Measurements from ENCODE around the gene SCYL1. TPM values are rescaled to one million over a fixed set of nuclear protein-coding genes. Genes with fewer than 3 reads are reported as not detected.
A peak's percentile ranks its signal among the peaks of the same experiment; 100 is the strongest.
"Not testable (repeated sequence)": the region's sequence is repeated elsewhere in the genome, so short reads cannot be mapped to it uniquely, and the experiment has no call there.

The SCYL1 gene
- total RNA-seq, 1 donor from 2014 or later: 36.7 TPM

DNA sequence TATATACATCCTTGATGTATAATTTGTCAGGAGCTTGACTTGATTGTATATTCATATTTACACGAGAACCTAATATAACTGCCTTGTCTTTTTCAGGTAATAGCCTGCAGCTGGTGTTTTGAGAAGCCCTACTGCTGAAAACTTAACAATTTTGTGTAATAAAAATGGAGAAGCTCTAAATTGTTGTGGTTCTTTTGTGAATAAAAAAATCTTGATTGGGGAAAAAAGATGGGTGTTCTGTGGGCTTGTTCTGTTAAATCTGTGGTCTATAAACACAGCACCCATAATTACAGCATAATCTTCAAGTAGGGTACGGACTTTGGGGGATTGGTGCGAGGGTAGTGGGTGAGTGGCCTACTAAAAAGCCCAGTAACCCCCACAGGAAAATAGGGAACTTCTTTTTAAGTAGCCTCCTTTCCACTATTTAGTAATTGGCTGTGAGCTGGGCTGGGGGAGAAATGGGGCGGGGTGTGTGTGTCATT lies 18.6 kb upstream of the SCYL1 start:
- ATAC-seq: no peak

DNA sequence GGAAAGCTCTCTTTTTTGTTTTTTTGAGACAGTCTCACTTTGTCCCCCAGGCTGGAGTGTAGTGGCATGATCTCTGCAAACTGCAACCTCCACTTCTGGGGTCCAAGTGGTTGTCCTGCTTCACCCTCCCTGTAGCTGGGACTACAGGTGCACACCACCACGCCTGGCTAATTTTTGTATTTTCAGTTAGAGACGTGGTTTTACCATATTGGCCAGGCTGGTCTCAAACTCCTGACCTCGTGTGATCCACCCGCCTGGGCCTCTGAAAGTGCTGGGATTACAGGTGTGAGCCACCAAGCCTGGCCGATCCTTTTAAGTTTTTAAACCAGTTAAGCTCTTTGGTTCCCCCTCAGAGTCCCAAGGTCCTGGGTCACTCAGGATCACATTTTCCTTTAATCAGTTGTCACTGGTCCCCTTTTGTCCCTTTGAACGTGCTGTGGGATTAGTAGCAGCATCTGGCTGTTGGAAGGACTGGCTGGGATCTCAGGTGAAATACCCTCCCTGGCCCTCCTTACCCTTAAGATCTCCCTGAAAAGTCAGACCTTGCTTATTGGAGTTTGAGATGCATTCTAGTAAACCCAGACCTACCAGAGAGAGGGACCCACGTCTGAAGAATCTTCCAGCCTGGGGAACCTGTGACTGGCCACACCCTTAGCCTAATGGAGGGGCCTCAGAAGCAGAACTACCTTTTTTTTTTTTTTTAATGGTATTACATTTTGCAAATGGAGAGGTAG lies 17.9 kb upstream of the SCYL1 start:
- ATAC-seq: peak; percentile 41

DNA sequence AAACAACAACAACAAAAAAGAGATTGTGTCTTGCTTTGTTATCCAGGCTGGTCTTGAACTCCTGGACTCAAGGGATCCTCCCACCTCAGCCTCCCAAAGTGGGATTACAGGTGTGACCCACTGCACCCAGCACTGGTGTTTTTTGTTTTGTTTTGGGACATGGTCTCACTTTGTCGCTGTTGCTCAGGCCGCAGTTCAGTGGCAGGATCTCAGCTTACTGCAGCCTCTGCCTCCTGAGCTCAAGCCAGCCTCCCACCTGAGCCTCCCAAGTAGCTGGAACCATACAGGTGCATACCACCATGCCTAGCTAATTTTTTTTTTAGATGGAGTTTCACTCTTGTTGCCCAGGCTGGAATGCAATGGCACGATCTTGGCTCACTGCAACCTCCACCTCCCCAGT lies 12.6 kb upstream of the SCYL1 start:
- not testable (repeated sequence) for ATAC-seq

DNA sequence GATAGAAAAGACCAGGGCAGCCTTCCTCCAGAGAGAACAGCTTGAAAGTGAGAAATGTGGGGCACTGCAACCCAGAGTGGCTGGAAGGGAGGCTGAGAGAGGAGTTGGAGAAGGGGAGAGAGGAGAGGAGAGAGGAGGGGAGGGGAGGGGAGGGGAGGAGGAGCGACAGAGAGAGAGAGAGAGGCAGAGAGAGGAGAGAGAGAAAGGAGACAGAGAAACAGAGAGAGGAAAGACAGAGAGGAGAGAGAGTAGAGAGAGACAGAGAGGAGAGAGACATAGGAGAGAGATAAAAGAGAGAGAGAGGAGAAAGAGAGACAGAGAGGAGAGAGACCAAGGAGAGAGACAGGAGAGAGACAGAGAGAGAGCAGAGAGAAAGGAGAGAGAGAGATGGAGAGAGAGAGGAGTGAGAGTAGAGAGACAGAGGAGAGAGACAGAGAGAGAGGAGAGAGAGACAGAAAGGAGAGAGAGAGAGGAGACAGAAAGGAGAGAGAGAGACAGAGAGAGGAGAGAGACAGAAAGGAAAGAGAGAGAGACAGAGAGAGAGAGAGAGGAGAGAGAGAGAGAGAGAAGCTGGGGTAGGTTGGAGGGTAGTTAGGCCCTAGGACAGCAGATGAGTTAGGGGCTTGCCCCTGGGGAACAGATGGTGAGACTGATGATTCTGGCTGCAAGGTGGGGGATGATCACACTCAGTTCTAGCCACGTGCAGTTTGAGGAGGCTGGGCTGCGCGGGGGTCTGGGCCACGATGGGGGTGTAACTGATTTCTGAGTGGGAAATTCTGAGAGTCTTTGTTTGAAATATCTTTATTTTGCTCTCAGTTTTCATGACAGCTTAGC lies 8.5 kb upstream of the SCYL1 start:
- peak; percentile 12 for ATAC-seq

DNA sequence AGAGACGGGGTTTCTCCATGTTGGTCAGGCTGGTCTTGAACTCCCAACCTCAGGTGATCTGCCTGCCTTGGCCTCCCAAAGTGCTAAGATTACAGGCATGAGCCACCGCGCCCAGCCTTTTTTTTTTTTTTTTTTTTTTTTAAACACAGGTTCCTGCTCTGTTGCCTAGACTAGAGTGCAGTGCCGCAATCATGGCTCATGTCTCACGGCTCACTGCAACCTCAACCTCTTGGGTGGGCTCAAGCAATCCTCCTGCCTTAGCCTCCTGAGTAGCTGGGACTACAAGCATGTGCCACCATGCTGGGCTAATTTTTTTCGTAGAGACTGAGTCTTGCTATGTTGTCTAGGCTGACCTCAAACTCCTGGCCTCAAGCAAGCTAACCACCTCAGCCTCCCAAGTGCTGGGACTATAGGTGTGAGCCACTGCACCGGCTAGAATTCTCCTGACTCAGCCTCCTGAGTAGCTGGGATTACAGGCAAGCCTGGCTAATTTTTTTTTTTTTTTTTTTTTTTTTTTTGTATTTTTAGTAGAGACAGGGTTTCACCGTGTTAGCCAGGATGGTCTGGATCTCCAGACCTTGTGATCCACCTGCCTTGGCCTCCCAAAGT lies 5.8 kb upstream of the SCYL1 start:
- ATAC-seq: peak; percentile 6

DNA sequence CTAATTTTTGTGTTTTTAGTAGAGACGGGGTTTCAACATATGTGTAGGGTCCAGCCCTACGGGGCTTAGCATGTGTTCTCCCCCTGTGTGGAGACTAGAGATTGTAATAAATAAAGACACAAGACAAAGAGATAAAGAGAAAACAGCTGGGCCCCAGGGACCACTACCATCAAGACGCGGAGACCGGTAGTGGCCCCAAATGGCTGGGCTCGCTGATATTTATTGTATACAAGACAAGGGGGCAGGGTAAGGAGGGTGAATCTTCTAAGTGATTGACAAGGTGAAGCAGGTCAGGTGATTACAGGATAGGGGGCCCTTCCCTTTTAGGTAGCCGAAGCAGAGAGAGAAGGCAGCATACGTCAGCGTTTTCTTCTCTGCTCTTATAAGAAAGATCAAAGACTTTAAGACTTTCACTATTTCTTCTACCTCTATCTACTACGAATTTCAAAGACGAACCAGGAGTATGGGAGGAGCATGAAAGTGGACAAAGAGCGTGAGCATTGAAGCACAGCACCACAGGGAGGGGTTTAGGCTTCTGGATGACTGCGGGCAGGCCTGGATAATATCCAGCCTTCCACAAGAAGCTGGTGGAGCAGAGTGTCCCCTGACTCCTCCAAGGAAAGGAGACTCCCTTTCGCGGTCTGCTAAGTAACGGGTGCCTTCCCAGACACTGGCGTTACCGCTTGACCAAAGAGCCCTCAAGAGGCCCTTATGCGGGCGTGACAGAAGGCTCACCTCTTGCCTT lies 2.9 kb upstream of the SCYL1 start:
- not testable (repeated sequence) for ATAC-seq

DNA sequence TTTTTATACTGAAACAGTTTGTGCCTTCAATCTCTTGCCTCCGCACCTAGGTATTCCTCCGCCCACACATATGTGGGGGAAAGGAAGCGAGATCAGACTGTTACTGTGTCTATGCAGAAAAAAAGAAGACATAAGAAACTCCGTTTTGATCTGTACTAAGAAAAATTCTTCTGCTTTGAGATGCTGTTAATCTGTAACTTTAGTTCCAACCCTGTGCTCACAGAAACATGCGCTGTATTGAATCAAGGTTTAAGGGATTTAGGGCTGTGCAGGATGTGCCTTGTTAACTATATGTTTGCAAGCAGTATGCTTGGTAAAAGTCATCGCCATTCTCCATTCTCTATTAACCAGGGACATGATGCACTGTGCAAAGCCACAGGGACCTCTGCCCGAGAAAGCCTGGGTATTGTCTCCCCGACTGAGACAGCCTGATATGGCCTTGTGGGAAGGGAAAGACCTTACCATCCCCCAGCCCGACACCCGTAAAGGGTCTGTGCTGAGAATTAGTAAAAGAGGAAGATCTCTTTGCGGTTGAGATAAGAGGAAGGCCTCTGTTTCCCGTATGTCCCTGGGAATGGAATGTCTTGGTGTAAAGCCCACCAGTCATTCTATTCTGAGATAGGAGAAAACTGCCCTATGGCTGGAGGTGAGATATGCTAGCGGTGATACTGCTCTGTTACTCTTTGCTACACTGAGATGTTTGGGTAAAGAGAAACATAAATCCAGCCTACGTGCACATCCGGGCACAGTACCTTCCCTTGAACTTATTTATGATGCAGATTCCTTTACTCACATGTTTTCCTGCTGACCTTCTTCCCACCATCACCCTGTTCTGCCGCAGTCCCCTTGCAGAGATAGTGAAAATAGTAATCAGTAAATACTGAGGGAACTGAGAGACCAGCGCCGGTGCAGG lies 1.9 kb upstream of the SCYL1 start:
- ATAC-seq: not testable (repeated sequence)

DNA sequence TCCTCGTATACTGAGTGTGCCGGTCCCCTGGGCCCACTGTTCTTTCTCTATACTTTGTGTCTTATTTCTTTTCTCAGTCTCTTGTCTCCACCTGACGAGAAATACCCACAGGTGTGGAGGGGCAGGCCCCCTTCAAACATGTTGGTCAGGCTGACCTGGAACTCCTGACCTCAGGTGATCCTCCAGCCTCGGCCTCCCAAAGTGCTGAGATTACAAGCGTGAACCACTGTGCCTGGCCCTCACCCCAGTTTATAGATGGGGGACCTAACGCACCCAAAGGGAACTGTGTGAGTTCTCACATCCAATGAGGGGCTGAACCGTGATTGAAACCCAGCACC lies 1.3 kb upstream of the SCYL1 start:
- not testable (repeated sequence) for ATAC-seq

DNA sequence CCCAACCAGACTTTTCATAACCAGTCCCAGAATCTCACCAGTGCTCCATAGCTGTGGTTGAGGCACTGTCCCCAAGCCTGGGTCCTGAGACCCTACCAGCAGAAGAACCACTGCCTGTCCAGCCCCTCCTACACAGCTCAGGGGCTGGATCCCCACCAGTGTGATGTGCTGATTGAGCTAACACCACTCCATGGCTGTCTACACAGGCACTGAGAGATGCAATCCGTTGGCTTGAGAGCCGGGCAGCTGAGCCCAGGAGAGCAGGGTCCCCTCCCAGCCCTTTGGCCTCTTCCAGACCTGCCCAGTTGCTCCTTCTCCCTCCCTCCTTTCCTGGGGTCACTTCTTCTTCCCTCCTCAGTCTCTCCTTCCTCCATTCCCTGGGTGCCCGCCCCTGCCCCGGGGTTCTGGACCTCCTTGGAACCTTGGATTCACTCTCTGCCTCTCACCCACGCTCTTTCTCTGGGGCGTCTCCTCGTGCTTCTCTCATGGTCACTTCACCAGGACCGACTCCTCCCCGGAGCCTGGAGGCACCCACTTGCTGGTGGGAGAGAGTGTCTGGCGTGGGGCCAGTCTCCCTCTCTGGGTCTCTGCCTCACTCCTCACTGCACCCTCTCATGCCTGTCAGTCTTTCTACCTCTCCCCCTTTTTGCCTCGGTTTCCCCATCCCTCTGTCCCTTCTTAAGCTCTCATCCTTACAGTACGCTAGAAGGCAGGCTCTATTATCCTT lies 706 bp upstream of the SCYL1 start:
- ATAC-seq: peak; percentile 16

DNA sequence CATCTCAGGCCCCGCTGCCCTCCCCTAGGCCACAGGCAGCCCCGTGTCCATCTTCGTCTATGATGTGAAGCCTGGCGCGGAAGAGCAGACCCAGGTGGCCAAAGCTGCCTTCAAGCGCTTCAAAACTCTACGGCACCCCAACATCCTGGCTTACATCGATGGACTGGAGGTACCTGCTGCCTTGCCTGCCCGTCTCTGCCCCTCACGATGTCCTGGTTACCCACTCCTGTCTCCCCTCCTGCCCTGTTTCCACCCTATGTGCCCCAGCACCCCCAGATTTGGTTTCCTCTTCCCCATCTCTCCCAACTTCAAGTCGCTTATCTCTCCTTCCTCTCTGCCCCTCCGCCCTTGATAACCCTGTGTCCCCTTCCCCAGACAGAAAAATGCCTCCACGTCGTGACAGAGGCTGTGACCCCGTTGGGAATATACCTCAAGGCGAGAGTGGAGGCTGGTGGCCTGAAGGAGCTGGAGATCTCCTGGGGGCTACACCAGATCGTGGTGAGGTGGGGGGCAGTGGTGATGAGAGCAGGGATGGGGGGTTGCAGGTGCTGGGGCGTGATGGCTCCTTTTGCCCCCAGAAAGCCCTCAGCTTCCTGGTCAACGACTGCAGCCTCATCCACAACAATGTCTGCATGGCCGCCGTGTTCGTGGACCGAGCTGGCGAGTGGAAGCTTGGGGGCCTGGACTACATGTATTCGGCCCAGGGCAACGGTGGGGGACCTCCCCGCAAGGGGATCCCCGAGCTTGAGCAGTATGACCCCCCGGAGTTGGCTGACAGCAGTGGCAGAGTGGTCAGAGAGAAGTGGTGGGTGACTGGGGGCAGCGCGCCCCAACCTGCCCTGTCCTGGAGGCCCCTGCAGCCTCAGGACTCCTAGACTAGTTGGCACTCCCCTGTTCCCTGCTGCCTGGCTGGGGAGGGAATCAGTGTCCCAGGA lies 930 bp downstream of the SCYL1 start:
- ATAC-seq: no peak

DNA sequence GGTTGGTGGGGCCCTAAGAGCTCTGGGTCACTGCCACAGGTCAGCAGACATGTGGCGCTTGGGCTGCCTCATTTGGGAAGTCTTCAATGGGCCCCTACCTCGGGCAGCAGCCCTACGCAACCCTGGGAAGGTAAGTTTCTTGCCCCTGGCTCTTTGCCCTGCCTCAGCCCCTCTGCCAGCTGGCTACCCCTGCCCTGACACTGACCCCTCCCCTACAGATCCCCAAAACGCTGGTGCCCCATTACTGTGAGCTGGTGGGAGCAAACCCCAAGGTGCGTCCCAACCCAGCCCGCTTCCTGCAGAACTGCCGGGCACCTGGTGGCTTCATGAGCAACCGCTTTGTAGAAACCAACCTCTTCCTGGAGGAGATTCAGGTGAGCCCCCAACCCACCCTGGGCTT lies 1.9 kb downstream of the SCYL1 start:
- no peak for ATAC-seq

DNA sequence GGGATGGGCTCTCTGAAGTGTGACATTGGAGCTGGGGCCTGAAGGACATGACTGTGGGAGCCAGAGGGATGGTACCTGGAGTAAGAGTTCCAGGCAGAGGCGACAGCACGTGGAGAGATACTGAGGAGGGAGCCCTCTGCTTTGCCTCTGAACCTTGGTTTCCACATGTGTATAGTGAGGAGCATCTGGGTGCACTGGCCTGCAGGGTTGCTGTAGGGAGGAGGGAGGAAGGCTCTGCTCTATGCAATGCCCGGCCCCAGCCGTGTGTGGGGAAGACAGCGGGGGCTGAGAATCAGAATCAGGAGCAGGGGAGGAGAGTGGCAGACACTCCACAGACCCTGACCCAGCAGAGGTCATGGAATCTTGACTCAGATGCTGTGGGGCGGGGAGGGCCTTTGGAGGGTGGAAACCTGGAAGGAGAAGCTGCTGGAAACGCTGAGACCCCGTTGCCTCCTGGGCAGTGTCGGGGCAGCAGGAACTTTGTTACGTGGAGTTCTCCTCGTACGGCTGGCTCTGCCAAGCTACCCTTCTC lies 4.0 kb downstream of the SCYL1 start:
- no peak for ATAC-seq

DNA sequence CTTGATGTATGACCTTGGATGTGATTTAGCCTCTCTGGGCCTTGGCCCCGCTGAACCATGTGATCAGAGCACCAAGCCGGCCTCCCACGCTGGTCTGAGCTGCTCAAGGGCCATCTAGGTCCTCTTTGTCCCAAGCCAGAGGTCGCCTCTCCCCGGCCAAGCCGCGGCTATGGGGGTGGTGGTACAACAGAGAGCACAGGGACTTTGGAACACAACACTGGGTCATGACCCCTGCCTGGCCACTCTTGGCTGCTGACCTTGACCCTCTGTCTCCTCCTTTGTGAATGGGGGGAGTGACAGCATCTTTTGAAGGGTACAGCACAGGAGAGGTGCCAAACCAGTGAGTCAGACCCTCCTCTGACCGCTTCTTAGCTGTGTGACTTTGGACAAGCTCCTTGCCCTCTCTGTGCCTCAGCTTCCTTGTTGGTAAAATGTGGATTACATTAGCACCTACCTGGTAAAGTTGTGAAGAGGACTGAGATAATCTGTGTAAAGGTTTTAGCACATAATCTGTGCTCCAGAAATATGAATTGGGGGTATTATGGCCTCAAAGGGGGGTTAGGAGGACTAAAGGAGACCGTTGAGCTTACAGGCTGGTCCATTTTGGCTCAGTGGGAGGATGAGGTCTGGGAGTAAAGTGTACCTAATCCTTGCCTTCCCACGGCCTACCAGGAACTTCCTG lies 4.7 kb downstream of the SCYL1 start:
- ATAC-seq: no peak

DNA sequence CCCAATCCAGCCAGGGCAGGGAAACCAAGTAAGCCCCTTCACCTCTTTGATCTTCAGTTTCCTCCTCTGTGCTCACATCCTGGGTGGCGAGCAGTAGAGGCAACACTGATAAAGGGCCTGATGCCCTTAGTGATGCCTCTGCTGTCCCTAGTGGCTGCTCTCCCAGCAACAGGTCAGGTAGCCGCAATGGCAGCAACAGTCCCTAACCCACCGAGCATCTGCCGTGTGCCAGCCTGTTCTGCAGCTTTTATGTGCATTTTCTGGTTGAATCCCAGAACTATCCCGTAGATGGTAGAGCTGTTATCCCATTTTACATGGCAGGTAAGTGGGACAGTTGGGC lies 5.2 kb downstream of the SCYL1 start:
- no peak for ATAC-seq

DNA sequence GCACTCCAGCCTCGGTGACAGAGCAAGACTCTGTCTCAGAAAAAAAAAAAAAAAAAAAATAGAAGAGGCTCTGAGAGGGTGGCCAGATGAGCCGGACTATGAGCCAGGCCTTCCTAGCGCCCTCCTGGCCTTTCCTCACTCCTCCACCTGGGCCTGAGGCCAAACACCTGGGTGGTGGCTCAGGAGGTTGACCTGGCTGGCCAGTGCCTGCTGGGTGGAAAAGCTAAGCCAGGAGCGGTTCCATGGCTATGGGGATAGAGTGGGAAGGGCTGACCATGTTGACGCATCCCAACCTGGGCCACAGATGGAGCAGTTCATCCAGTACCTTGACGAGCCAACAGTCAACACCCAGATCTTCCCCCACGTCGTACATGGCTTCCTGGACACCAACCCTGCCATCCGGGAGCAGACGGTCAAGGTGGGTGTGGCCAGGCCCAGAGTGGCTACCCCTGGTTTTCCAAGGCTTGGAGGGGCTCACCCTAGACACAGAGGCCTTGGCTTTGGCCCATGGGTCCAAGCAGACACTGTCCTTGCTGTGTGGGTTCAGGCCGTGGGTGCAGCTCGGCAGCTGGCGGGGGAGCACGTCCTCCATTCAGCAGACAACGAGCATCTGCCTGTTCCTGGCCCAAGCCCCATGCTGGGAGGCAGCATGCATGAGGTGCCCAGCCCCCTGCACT lies 7.6 kb downstream of the SCYL1 start:
- ATAC-seq: no peak

DNA sequence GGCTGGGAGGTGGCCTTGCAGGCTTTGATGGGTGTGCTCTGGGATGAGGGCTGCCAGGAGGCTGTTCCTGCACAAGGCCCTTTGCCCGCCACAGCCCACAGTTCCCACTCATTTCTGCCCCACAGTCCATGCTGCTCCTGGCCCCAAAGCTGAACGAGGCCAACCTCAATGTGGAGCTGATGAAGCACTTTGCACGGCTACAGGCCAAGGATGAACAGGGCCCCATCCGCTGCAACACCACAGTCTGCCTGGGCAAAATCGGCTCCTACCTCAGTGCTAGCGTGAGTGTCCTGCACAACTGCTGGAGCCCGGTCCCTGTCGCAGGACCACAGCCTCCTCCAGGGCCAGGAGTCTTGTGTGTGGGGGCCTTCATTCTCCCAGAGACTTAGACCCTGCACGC lies 10.2 kb downstream of the SCYL1 start:
- no peak for ATAC-seq

DNA sequence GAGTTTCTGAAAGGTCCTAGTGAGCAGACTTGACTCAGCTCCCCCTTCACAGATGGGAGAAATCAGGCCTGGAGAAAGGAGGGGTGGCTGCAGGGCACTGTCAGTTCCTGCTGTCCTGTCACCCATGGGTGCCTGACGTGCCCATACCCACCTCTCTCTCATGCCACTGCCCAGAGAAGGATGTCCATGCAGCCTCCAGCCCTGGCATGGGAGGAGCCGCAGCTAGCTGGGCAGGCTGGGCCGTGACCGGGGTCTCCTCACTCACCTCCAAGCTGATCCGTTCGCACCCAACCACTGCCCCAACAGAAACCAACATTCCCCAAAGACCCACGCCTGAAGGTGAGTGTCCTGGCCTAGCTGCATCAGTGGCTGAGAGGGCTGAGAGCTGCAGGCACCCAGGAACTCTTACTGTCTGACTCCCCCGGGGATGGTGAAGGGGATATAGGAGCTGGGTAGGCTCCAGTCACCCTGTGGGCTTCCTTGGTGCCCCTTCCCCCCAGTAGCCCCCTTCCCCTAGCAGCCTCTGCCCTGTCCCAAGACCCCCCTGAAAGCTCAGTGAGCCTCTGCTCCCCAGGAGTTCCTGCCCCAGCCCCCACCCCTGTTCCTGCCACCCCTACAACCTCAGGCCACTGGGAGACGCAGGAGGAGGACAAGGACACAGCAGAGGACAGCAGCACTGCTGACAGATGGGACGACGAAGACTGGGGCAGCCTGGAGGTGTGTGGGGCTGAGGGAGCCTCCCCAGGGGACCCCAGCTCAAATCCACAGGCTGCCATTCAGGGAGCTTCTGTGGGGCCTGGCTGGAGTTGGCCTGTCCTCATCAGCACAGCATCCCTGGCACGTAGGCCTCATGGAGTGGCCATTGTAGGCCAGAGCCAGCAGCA lies 11.8 kb downstream of the SCYL1 start:
- no peak for ATAC-seq

DNA sequence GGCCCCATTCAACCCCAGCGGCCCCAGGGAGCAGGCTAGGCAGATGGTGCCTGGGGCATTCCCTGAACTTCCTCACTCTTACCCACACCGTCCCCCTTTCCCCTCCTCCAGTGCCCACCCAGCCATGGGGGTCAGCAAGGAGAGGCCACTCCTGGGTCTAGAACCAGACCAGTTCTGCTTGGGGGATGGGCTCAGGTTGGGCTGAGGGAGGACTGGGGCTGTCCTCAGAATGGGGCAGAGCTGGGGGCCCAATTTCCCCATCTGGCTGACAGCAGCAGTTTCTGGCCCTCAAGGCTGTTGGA lies 12.4 kb downstream of the SCYL1 start:
- no peak for ATAC-seq
